Astrocyte of the spinal cord (primary cell): ENCODE data around the gene MPC1L.
"Not testable (repeated sequence)": the region's sequence is repeated elsewhere in the genome, so short reads cannot be mapped to it uniquely, and the experiment has no call there.

Experiments
- DNase-seq: peaks from one replicate; pipeline ENCODE4 v3.0.0; 2011; ENCODE audit warnings: low read depth, low spot score
- H3K4me3 ChIP-seq: 2 replicates; pipeline ENCODE4 v1.5.1; 2011; ENCODE audit warnings: low read depth, mild to moderate bottlenecking, low read length, moderate library complexity
- CTCF ChIP-seq: IDR thresholded peaks from 2 replicates; pipeline ENCODE4 v1.5.1; 2012; ENCODE audit warnings: low read depth, mild to moderate bottlenecking, low read length, inconsistent platforms
- in situ Hi-C: cut with HindIII; loops from 2 replicates; pipeline ENCODE4 v1.10.0; 2017; ENCODE audit warnings: low sequenced_read_pairs

The MPC1L gene

GRCh38 chrX:40623139-40623536 lies at the start of gene MPC1L:
Gene MPC1L, plus strand, starts transcription at chrX:40623428. Its CDS starts 138 bp downstream, at chrX:40623566.
- H3K4me3 ChIP-seq = no peak within 1 kb of the TSS
- TF ChIP-seq CTCF = no peak
- in situ Hi-C loops = no loop called here

GRCh38 chrX:40573763-40574162 lies 49.5 kb upstream of the MPC1L start:
- DNase-seq = no peak
- in situ Hi-C loops = no loop called here
- TF ChIP-seq CTCF = peak; percentile 70
- H3K4me3 ChIP-seq = no peak overlapping the region

More at GRCh38 chrX:40623139-40623536, at the start of gene MPC1L:
- DNase-seq = no peak

GRCh38 chrX:40575411-40575810 lies 47.8 kb upstream of the MPC1L start:
- peak; percentile 31 for DNase-seq
- H3K4me3 ChIP-seq, in situ Hi-C loops: not testable (repeated sequence)

- no peak for DNase-seq
- in situ Hi-C loops = no loop called here
- no peak overlapping the region for H3K4me3 ChIP-seq
- no peak for TF ChIP-seq CTCF
Measured at GRCh38 chrX:40576291-40576690, 46.9 kb upstream of the MPC1L start.

GRCh38 chrX:40578039-40578695 lies 45.1 kb upstream of the MPC1L start:
- in situ Hi-C loops = no loop called here
- DNase-seq = no peak

GRCh38 chrX:40579141-40579540 lies 44.1 kb upstream of the MPC1L start:
- in situ Hi-C loops = no loop called here
- no peak for TF ChIP-seq CTCF
- no peak for DNase-seq
- no peak overlapping the region for H3K4me3 ChIP-seq

More at GRCh38 chrX:40578039-40578695, 45.1 kb upstream of the MPC1L start:
- no peak overlapping the region for H3K4me3 ChIP-seq
- no peak for TF ChIP-seq CTCF

GRCh38 chrX:40579900-40580536 lies 43.2 kb upstream of the MPC1L start:
- in situ Hi-C loops = no loop called here

More at GRCh38 chrX:40579900-40580536, 43.2 kb upstream of the MPC1L start:
- DNase-seq = peak; percentile 5
- no peak for TF ChIP-seq CTCF
- peak overlapping the region; percentile 72 for H3K4me3 ChIP-seq
